GM12878 (cell line): ENCODE measurements around the gene SARM1. TPM values are rescaled to one million over a fixed set of nuclear protein-coding genes. Genes with fewer than 3 reads are reported as not detected.
A peak's percentile ranks its signal among the peaks of the same experiment; 100 is the strongest.

Experiments used
- BMI1 ChIP-seq: fragments of 450-650 bp; IDR thresholded peaks from 2 replicates; pipeline ENCODE4 v1.6.1; 2016; ENCODE audit warnings: mild to moderate bottlenecking, moderate library complexity, borderline replicate concordance
- CEBPB ChIP-seq, 2 experiments: fragments of 150-350 bp in 1 of 2; IDR thresholded peaks; 2 replicates each; pipeline ENCODE4 v1.6.1; 2012 to 2014; ENCODE audit warnings: low read depth in 2 of 2, low read length in 2 of 2, borderline replicate concordance in 1 of 2, inconsistent platforms in 1 of 2
- EGR1 ChIP-seq, 2 experiments: IDR thresholded peaks; 1 replicate in 1 of 2; 2 replicates in 1 of 2; pipeline ENCODE4 v1.6.1; 2011 to 2012; ENCODE audit warnings: low read depth in 2 of 2, low read length in 2 of 2, borderline replicate concordance in 1 of 2, mild to moderate bottlenecking in 1 of 2, moderate library complexity in 1 of 2
- EZH2 ChIP-seq: IDR thresholded peaks from 2 replicates; pipeline ENCODE4 v1.6.1; 2012; ENCODE audit warnings: low read depth, mild to moderate bottlenecking, control low read depth, inconsistent platforms, low read length, borderline replicate concordance; ENCODE audit not compliant: control insufficient read depth
- GABPA ChIP-seq: IDR thresholded peaks from 2 replicates; pipeline ENCODE4 v1.6.1; 2014; ENCODE audit warnings: antibody characterized with exemption, low read depth, mild to moderate bottlenecking, inconsistent platforms
- HDAC2 ChIP-seq: fragments of 200-600 bp; sonication (generic); IDR thresholded peaks from 2 replicates; pipeline ENCODE4 v1.6.1; 2017
- IKZF1 ChIP-seq: fragments of 450-650 bp; conservative IDR thresholded peaks from 2 replicates; pipeline ENCODE4 v1.6.1; 2017; ENCODE audit warnings: antibody characterized with exemption, mild to moderate bottlenecking
- JUND ChIP-seq: IDR thresholded peaks from 2 replicates; pipeline ENCODE4 v1.6.1; 2012; ENCODE audit warnings: low read depth, mild to moderate bottlenecking, low read length, improper control_type of control experiment, moderate library complexity
- LARP7 ChIP-seq: fragments of 450-650 bp; IDR thresholded peaks from 2 replicates; pipeline ENCODE4 v1.6.1; 2017; ENCODE audit warnings: mild to moderate bottlenecking
- MEF2A ChIP-seq: IDR thresholded peaks from 2 replicates; pipeline ENCODE4 v1.6.1; 2011; ENCODE audit warnings: low read depth, mild to moderate bottlenecking, low read length, moderate library complexity; ENCODE audit not compliant: insufficient read depth
- MYC ChIP-seq: IDR thresholded peaks from 2 replicates; pipeline ENCODE4 v1.6.1; 2011; ENCODE audit warnings: mild to moderate bottlenecking, low read length, moderate library complexity, inconsistent platforms; ENCODE audit not compliant: insufficient read depth, insufficient replicate concordance, insufficient read length, severe bottlenecking
- RBBP5 ChIP-seq: fragments of 200-600 bp; sonication (generic); conservative IDR thresholded peaks from 2 replicates; pipeline ENCODE4 v1.6.1; 2016
- RCOR1 ChIP-seq: conservative IDR thresholded peaks from 2 replicates; pipeline ENCODE4 v1.6.1; 2012; ENCODE audit warnings: low read depth, low read length, improper control_type of control experiment
- SMARCA5 ChIP-seq: fragments of 450-650 bp; IDR thresholded peaks from 2 replicates; pipeline ENCODE4 v1.6.1; 2017; ENCODE audit warnings: mild to moderate bottlenecking
- SREBF2 ChIP-seq: IDR thresholded peaks from 2 replicates; pipeline ENCODE4 v1.6.1; 2012; ENCODE audit warnings: mild to moderate bottlenecking, low read length
- SRF ChIP-seq, 2 experiments: IDR thresholded peaks; 2 replicates each; pipeline ENCODE4 v1.6.1; 2011; ENCODE audit warnings: low read depth in 2 of 2, low read length in 2 of 2, mild to moderate bottlenecking in 1 of 2, moderate library complexity in 1 of 2
- ZNF274 ChIP-seq: IDR thresholded peaks from one replicate; pipeline ENCODE4 v1.8.0; 2011; ENCODE audit not compliant: insufficient read length, insufficient read depth
- ZNF384 ChIP-seq: IDR thresholded peaks from 2 replicates; pipeline ENCODE4 v1.6.1; 2012; ENCODE audit warnings: low read depth, mild to moderate bottlenecking, low read length, improper control_type of control experiment, borderline replicate concordance
- ZZZ3 ChIP-seq: IDR thresholded peaks from 2 replicates; pipeline ENCODE4 v1.6.1; 2011; ENCODE audit warnings: low read depth; ENCODE audit not compliant: control insufficient read depth, insufficient read length
- polyA plus RNA-seq, 11 experiments: library from polyadenylated mRNA; depleted of rRNA in 4 of 11; unstranded in 6 of 11; stranded (reverse) in 5 of 11; fragments of >200 nt; fragmentation: Nextera tagmentation in 4 of 11; fragmentation: Illumina TruSeq in 1 of 11; extraction: Ambion mirVana in 4 of 11; extraction: Trizol in 1 of 11; gene quantifications; 1 replicate in 1 of 11; 2 replicates in 10 of 11; pipeline versions ENCODE4 v1.2.1 to v1.2.3, GENCODE V29; 2011 to 2016; ENCODE audit warnings: inconsistent platforms in 2 of 11, missing spikeins in 2 of 11, low read depth in 1 of 11
- total RNA-seq, 4 experiments: library from RNA; depleted of rRNA in 3 of 4; stranded (reverse); fragments of >200 nt in 3 of 4; fragmentation: Illumina TruSeq in 1 of 4; extraction: Trizol in 1 of 4; gene quantifications; 2 replicates each; pipeline versions ENCODE4 v1.2.1 to v1.2.3, GENCODE V29; 2013 to 2021
- TF ChIP-seq, protein P1 (sequence below): IDR thresholded peaks from 2 replicates; pipeline ENCODE4 v1.6.1; 2011; ENCODE audit warnings: low read depth, low read length, improper control_type of control experiment, borderline replicate concordance
- TF ChIP-seq, protein P2 (sequence below): IDR thresholded peaks from 2 replicates; pipeline ENCODE4 v1.6.1; 2012; ENCODE audit warnings: low read depth, low read length, improper control_type of control experiment
- TF ChIP-seq, protein P3 (sequence below): IDR thresholded peaks from 2 replicates; pipeline ENCODE4 v1.6.1; 2012; ENCODE audit warnings: low read depth, low read length, improper control_type of control experiment
- TF ChIP-seq, protein P4 (sequence below): IDR thresholded peaks from 2 replicates; pipeline ENCODE4 v1.6.1; 2011; ENCODE audit warnings: low read depth, mild to moderate bottlenecking, low read length, moderate library complexity, borderline replicate concordance; ENCODE audit errors: extremely low read depth
- TF ChIP-seq, protein P5 (sequence below): fragments of 450-650 bp; IDR thresholded peaks from 2 replicates; pipeline ENCODE4 v1.6.1; 2016; ENCODE audit warnings: mild to moderate bottlenecking

SARM1 gene
- total and polyA plus RNA-seq, 10 of the 15 experiments (the other 5 are each of a cell fraction or from before 2014, with no cell fraction given), result 0.56 to 25.3 (median 11.9) TPM

DNA sequence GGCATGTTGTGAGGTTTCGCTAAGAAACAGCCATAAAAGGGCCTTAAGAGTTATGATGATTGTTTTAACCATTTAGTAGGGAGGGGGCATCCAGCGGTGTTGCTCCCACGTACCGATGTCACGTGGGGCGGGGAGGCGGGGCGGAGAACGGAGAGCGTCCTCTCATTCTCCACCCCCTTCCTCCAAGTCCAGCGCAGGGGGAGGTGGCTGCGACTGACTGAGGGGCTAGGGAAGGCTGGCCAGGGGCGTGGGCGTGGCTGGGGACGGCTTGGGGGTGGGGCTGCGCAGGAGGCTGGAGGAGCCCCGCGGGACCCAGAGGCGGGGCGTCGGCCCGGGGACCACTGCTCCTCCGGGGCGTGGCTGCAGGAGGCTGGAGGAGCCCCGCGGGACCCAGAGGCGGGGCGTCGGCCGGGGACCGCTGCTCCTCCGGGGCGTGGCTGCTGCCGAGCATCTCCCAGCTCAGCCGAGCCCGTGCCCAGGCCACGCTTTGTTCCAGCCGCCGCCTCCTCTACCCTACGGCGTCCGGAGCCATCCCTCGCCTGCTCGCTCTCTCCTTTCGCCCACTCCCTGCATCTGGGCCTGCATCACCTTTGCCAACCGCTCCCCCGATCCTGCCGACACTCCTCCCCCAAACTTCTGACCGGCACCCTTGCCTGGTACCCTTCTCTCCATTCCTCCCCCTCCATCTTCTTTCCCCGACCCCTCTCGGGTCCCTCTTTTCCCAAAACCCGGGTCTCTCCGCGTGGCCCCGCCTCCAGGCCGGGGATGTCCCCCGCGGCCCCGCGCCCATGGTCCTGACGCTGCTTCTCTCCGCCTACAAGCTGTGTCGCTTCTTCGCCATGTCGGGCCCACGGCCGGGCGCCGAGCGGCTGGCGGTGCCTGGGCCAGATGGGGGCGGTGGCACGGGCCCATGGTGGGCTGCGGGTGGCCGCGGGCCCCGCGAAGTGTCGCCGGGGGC, at the start of gene SARM1 (continued):
- TF ChIP-seq, protein P1, sequence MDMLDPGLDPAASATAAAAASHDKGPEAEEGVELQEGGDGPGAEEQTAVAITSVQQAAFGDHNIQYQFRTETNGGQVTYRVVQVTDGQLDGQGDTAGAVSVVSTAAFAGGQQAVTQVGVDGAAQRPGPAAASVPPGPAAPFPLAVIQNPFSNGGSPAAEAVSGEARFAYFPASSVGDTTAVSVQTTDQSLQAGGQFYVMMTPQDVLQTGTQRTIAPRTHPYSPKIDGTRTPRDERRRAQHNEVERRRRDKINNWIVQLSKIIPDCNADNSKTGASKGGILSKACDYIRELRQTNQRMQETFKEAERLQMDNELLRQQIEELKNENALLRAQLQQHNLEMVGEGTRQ, result peak; percentile 77
- TF ChIP-seq RCOR1 (no peak), ZZZ3 (no peak), MEF2A (no peak), SMARCA5 (no peak), ZNF274 (no peak), GABPA (no peak), RBBP5 (no peak), JUND (no peak), EGR1 (IDR thresholded peaks at IDR 0.05; ENCODE audit: borderline replicate concordance in 1 of 2, low read depth in 2 of 2, low read length in 2 of 2) (peak in 1 of 2 experiments; percentile 72; a peak in 2 of 3 replicates), ZNF384 (no peak), BMI1 (no peak), HDAC2 (no peak), EZH2 (no peak), SRF (IDR thresholded peaks at IDR 0.05; ENCODE audit: low read depth in 2 of 2, low read length in 2 of 2) (peak in 1 of 2 experiments; percentile 64; a peak in 2 of 4 replicates), CEBPB (IDR thresholded peaks at IDR 0.05; ENCODE audit: borderline replicate concordance in 1 of 2, low read depth in 2 of 2, low read length in 2 of 2) (no peak), IKZF1 (peak; percentile 47; the same call in 1 of the 2 replicates), LARP7 (0 out of 2 replicates have a peak, but pooled peaks have one; percentile 11), SREBF2 (no peak), MYC (no peak)
- TF ChIP-seq, protein P2, sequence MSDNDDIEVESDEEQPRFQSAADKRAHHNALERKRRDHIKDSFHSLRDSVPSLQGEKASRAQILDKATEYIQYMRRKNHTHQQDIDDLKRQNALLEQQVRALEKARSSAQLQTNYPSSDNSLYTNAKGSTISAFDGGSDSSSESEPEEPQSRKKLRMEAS, result peak; percentile 86
- TF ChIP-seq, protein P3, sequence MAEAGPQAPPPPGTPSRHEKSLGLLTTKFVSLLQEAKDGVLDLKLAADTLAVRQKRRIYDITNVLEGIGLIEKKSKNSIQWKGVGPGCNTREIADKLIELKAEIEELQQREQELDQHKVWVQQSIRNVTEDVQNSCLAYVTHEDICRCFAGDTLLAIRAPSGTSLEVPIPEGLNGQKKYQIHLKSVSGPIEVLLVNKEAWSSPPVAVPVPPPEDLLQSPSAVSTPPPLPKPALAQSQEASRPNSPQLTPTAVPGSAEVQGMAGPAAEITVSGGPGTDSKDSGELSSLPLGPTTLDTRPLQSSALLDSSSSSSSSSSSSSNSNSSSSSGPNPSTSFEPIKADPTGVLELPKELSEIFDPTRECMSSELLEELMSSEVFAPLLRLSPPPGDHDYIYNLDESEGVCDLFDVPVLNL, result no peak
- TF ChIP-seq, protein P4, sequence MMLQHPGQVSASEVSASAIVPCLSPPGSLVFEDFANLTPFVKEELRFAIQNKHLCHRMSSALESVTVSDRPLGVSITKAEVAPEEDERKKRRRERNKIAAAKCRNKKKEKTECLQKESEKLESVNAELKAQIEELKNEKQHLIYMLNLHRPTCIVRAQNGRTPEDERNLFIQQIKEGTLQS, result peak; percentile 79; the same call in 1 of the 2 replicates
- TF ChIP-seq, protein P5, sequence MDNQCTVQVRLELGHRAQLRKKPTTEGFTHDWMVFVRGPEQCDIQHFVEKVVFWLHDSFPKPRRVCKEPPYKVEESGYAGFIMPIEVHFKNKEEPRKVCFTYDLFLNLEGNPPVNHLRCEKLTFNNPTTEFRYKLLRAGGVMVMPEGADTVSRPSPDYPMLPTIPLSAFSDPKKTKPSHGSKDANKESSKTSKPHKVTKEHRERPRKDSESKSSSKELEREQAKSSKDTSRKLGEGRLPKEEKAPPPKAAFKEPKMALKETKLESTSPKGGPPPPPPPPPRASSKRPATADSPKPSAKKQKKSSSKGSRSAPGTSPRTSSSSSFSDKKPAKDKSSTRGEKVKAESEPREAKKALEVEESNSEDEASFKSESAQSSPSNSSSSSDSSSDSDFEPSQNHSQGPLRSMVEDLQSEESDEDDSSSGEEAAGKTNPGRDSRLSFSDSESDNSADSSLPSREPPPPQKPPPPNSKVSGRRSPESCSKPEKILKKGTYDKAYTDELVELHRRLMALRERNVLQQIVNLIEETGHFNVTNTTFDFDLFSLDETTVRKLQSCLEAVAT, result no peak
